MM.1S (cell line): Measurements from ENCODE around the gene SPACA6.

Experiments
- DNase-seq: peaks from one replicate; pipeline ENCODE4 v3.0.0-alpha.2; 2015
- H2AFZ ChIP-seq: fragments of 300-600 bp; sonication (generic); 2 replicates; pipeline ENCODE4 v1.6.0; 2016; ENCODE audit warnings: antibody characterized with exemption, low read length
- H3F3A ChIP-seq: fragments of 300-600 bp; sonication (generic); 2 replicates; pipeline ENCODE4 v1.6.1; 2016; ENCODE audit warnings: mild to moderate bottlenecking, antibody characterized with exemption, low read length, moderate library complexity, mixed read lengths; ENCODE audit not compliant: insufficient read depth
- H3K27ac ChIP-seq: fragments of 300-600 bp; sonication (generic); 2 replicates; pipeline ENCODE4 v1.5.1; 2016; ENCODE audit warnings: mild to moderate bottlenecking, low read length
- H3K27me3 ChIP-seq: fragments of 300-600 bp; sonication (generic); replicated peaks from 2 replicates; pipeline ENCODE4 v1.6.0; 2016; ENCODE audit warnings: low read length; ENCODE audit not compliant: insufficient read depth
- H3K36me3 ChIP-seq: fragments of 300-600 bp; sonication (generic); replicated peaks from 2 replicates; pipeline ENCODE4 v1.6.1; 2016; ENCODE audit warnings: mild to moderate bottlenecking, low read length, mixed read lengths; ENCODE audit not compliant: insufficient read depth
- H3K4me1 ChIP-seq: fragments of 300-600 bp; sonication (generic); 2 replicates; pipeline ENCODE4 v1.6.1; 2016; ENCODE audit warnings: low read length, mixed read lengths
- H3K4me2 ChIP-seq: fragments of 300-600 bp; sonication (generic); 2 replicates; pipeline ENCODE4 v1.6.0; 2016; ENCODE audit warnings: low read depth, low read length
- H3K4me3 ChIP-seq: fragments of 300-600 bp; sonication (generic); 2 replicates; pipeline ENCODE4 v1.5.1; 2016; ENCODE audit warnings: low read length, mixed read lengths
- H3K79me2 ChIP-seq: fragments of 300-600 bp; sonication (generic); 2 replicates; pipeline ENCODE4 v1.6.1; 2016; ENCODE audit warnings: mixed run types, low read length, mixed read lengths
- H3K9ac ChIP-seq: fragments of 300-600 bp; sonication (generic); 2 replicates; pipeline ENCODE4 v1.6.1; 2016; ENCODE audit warnings: low read length, mixed read lengths
- H3K9me2 ChIP-seq: fragments of 300-600 bp; sonication (generic); replicated peaks from 2 replicates; pipeline ENCODE4 v1.6.1; 2016; ENCODE audit warnings: mild to moderate bottlenecking, low read length, mixed read lengths; ENCODE audit not compliant: insufficient read depth
- H3K9me3 ChIP-seq: fragments of 300-600 bp; sonication (generic); replicated peaks from 2 replicates; pipeline ENCODE4 v1.6.1; 2016; ENCODE audit warnings: mild to moderate bottlenecking, low read length, mixed read lengths; ENCODE audit not compliant: insufficient read depth
- H4K20me1 ChIP-seq: fragments of 300-600 bp; sonication (generic); 2 replicates; pipeline ENCODE4 v1.6.1; 2016; ENCODE audit warnings: mild to moderate bottlenecking, low read length, moderate library complexity, mixed read lengths; ENCODE audit not compliant: insufficient read depth
- EZH2 ChIP-seq: fragments of 300-600 bp; sonication (generic); optimal IDR thresholded peaks from 2 replicates; pipeline ENCODE3; 2017; ENCODE audit warnings: low read depth, mild to moderate bottlenecking, antibody characterized with exemption, low read length, mixed read lengths
- EZH2phosphoT487 ChIP-seq: fragments of 300-600 bp; sonication (generic); IDR thresholded peaks from 2 replicates; pipeline ENCODE4 v1.6.1; 2018; ENCODE audit warnings: antibody characterized with exemption, low read length
- TF ChIP-seq, protein P1 (sequence below): fragments of 300-600 bp; sonication (generic); IDR thresholded peaks from 2 replicates; pipeline ENCODE4 v1.5.1; 2016; ENCODE audit warnings: antibody characterized with exemption, low read length, mixed read lengths

Gene SPACA6

DNA sequence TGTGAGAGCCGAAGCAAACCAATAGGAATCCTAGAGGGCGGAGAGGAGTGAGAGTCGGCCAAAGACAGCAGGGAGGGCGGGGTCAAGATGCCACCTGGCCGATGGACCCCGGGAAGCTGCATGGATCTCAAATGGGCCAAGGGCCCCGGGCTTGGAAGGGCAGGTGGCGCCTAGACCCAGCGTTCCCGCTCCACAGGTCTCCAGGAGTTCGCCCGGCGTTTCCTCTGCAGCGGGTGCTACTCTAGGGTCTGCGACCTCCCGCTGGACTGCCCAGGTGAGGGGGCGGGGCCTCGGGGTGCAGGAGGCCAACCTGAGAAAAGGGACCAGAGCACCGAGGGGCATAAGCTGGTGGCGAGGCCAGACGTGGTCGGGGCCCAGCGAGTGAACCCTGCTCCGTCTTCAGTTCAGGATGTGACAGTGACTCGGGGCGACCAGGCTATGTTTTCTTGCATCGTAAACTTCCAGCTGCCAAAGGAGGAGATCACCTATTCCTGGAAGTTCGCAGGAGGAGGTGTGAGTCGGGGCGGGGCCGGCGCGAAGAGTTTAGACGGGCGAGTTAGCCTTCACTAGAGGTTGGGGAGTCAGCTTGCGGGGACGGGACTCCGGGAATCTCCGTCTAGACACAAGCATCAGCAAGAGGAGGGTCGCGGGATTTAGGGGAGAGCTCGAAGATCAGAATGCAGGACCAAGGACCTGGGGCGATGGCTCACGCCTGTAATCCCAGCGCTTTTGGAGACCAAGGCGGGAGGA lies 9.9 kb downstream of the SPACA6 start:
- no peaks in the 10 kb centered on the region for H3K27me3 ChIP-seq
- no peak overlapping the region for H3K4me3 ChIP-seq
- no peaks in the 10 kb centered on the region for H3F3A ChIP-seq
- H3K9ac ChIP-seq = no peak overlapping the region
- no peaks in the 10 kb centered on the region for H3K79me2 ChIP-seq
- no peak overlapping the region for H3K4me2 ChIP-seq
- H3K9me2 ChIP-seq = no peaks in the 10 kb centered on the region
- no peak overlapping the region for H3K27ac ChIP-seq
- H4K20me1 ChIP-seq = no peaks in the 10 kb centered on the region
- no peak for DNase-seq
- H3K4me1 ChIP-seq = no peaks in the 10 kb centered on the region
- H3K9me3 ChIP-seq = no peaks in the 10 kb centered on the region
- TF ChIP-seq EZH2phosphoT487 = no peak
- no peaks in the 10 kb centered on the region for H3K36me3 ChIP-seq
- no peak overlapping the region for H2AFZ ChIP-seq

DNA sequence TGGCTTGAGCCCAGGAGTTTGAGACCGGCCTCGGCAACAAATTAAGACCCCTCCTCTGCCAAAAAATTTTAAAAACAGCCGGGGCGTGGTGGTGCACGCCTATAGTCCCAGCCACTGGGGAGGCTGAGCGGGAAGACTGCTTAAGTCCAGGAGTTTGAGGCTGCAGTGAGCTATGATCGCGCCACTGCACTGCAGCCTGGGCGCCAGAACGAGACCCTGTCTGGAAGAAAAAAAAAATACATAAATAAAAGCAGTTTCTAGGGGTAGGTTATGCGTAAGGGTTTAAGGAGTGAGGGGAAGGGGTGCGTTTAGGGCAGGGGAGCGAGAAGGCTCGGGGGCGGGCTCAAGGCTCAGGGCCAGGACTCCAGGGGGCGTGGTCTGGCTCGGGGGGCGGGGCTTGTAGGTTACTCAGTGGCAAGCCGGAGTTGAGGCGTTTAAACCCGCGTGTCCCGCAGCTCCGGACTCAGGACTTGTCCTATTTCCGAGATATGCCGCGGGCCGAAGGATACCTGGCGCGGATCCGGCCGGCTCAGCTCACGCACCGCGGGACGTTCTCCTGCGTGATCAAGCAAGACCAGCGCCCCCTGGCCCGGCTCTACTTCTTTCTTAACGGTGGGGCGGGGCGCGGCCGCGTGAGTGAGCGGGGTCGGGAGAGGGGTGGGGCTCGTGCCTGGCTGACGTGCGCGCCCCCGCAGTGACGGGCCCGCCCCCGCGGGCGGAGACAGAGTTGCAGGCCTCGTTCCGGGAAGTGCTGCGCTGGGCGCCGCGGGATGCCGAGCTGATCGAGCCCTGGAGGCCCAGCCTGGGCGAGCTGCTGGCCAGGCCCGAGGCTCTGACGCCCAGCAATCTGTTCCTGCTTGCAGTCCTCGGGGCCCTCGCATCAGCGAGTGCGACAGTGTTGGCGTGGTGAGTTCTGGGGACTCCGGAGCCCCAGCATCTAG lies 10.7 kb downstream of the SPACA6 start:
- no peak overlapping the region for H3K9ac ChIP-seq
- H4K20me1 ChIP-seq = no peaks in the 10 kb centered on the region
- no peaks in the 10 kb centered on the region for H3K27me3 ChIP-seq
- no peak overlapping the region for H3K27ac ChIP-seq
- TF ChIP-seq EZH2 = no peak
- TF ChIP-seq, protein P1, sequence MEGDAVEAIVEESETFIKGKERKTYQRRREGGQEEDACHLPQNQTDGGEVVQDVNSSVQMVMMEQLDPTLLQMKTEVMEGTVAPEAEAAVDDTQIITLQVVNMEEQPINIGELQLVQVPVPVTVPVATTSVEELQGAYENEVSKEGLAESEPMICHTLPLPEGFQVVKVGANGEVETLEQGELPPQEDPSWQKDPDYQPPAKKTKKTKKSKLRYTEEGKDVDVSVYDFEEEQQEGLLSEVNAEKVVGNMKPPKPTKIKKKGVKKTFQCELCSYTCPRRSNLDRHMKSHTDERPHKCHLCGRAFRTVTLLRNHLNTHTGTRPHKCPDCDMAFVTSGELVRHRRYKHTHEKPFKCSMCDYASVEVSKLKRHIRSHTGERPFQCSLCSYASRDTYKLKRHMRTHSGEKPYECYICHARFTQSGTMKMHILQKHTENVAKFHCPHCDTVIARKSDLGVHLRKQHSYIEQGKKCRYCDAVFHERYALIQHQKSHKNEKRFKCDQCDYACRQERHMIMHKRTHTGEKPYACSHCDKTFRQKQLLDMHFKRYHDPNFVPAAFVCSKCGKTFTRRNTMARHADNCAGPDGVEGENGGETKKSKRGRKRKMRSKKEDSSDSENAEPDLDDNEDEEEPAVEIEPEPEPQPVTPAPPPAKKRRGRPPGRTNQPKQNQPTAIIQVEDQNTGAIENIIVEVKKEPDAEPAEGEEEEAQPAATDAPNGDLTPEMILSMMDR = no peak
- TF ChIP-seq EZH2phosphoT487 = no peak
- H3K79me2 ChIP-seq = no peaks in the 10 kb centered on the region
- no peaks in the 10 kb centered on the region for H3K4me1 ChIP-seq
- DNase-seq = no peak
- H3K4me3 ChIP-seq = no peak overlapping the region
- H2AFZ ChIP-seq = no peak overlapping the region
- H3K9me3 ChIP-seq = no peaks in the 10 kb centered on the region
- no peaks in the 10 kb centered on the region for H3K36me3 ChIP-seq
- H3F3A ChIP-seq = no peaks in the 10 kb centered on the region
- no peaks in the 10 kb centered on the region for H3K9me2 ChIP-seq
- H3K4me2 ChIP-seq = no peak overlapping the region

DNA sequence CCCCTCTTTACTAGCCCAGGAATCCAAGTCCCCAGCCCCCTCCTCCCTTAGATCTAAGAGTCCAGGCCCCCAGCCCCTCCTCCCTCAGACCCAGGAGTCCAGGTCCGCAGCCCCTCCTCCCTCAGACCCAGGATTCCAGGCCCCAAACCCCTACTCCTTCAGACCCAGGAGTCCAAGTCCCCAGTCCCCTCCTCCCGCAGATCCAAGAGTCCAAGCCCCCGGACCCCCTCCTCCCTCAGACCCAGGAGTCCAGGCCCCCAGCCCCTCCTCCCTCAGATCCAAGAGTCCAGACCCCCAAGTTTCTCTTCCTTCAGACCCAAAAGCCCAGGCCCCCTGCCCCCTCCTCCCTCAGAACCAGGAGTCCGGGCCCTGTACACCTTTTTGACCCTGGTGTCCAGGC lies 11.5 kb downstream of the SPACA6 start:
- Histone ChIP-seq H3K4me3 (no peak overlapping the region), H3K27ac (no peak overlapping the region), H3K9ac (no peak overlapping the region)

More for the DNA sequence above, 11.5 kb downstream of the SPACA6 start:
- TF ChIP-seq, protein P1 = no peak
- TF ChIP-seq EZH2phosphoT487 (no peak), EZH2 (no peak)
- H3K4me2 ChIP-seq = no peak overlapping the region
- no peak for DNase-seq
- H3K9me3 ChIP-seq = no peaks in the 10 kb centered on the region
- no peaks in the 10 kb centered on the region for H3K79me2 ChIP-seq
- no peaks in the 10 kb centered on the region for H3K4me1 ChIP-seq
- no peaks in the 10 kb centered on the region for H3K36me3 ChIP-seq
- no peaks in the 10 kb centered on the region for H3F3A ChIP-seq
- H3K9me2 ChIP-seq = no peaks in the 10 kb centered on the region
- H3K27me3 ChIP-seq = no peaks in the 10 kb centered on the region
- H4K20me1 ChIP-seq = no peaks in the 10 kb centered on the region
- no peak overlapping the region for H2AFZ ChIP-seq
